Measurements from ENCODE around the gene PAWR.

PAWR gene

DNA sequence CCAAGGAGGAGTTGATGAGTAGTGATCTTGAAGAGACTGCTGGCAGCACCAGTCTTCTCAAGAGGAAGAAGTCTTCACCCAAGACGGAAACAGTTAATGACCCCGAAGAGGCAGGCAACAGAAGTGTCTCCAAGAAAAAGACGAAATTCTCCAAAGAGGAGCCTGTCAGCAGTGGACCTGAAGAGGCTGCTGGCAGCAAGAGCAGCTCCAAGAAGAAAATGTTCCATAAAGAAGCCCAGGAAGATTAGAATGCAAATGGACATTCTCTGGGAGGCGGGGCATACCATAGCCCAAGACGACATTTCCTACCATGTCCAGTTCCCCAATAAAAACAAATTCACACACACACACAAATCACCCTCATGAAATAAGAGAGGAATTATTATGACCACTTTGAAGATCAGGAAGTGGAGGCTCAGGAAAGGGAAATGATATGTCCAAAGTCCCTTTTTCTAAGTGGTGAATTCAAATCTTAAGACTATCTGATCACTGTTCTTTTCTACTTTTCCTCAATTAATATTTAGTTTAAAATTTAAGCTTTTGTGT is 131.8 kb downstream of the PAWR start:
- Histone ChIP-seq H3K4me1 (no peaks in the 10 kb centered on the region), H3K27me3 (no peaks in the 10 kb centered on the region), H3K9ac (no peak overlapping the region), H3K27ac (no peak overlapping the region), H3K36me3 (peaks cover 30% of the 10 kb centered on the region), H3K4me3 (no peak overlapping the region), H4K20me1 (no peaks in the 10 kb centered on the region), H3K4me2 (no peak overlapping the region), H3K9me3 (peaks cover 21% of the 10 kb centered on the region)
- no peak for TF ChIP-seq Cebpa-rat (IDR thresholded peaks at IDR 0.05)

DNA sequence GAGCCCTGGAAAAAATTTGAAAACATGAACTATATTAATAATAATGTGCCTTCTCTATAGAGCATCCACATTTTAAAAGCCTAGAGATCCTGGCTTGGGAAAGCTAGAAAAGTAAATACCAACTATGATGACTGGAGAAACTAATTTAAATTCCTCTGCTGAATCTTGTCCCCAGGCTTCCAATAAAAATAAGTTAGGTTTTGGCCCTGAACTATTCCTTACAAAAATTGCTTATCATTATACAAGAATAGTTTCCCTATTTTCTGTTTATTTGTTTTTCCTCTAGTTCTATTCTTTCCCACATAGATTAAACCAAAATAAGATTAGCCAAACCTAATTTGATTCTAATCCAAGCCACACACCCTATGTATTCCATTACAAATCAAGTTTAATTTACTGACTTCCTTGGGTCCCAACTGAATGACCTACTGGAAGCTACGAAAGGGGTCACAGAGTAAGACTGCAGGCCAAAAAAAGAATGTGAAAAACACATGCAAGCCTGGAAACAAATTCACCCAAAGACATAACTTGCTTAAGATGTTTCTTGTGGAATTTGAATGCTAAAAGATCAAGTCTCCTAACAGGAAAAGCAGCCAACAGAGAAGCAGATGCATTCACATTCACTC is 133.0 kb downstream of the PAWR start:
- TF ChIP-seq Cebpa-rat (IDR thresholded peaks at IDR 0.05): no peak
- Histone ChIP-seq H3K27me3 (no peaks in the 10 kb centered on the region), H3K9ac (no peak overlapping the region), H4K20me1 (no peaks in the 10 kb centered on the region), H3K4me1 (no peaks in the 10 kb centered on the region), H3K27ac (no peak overlapping the region), H3K9me3 (peaks cover 32% of the 10 kb centered on the region), H3K36me3 (peaks cover 39% of the 10 kb centered on the region), H3K4me3 (no peak overlapping the region), H3K4me2 (no peak overlapping the region)

DNA sequence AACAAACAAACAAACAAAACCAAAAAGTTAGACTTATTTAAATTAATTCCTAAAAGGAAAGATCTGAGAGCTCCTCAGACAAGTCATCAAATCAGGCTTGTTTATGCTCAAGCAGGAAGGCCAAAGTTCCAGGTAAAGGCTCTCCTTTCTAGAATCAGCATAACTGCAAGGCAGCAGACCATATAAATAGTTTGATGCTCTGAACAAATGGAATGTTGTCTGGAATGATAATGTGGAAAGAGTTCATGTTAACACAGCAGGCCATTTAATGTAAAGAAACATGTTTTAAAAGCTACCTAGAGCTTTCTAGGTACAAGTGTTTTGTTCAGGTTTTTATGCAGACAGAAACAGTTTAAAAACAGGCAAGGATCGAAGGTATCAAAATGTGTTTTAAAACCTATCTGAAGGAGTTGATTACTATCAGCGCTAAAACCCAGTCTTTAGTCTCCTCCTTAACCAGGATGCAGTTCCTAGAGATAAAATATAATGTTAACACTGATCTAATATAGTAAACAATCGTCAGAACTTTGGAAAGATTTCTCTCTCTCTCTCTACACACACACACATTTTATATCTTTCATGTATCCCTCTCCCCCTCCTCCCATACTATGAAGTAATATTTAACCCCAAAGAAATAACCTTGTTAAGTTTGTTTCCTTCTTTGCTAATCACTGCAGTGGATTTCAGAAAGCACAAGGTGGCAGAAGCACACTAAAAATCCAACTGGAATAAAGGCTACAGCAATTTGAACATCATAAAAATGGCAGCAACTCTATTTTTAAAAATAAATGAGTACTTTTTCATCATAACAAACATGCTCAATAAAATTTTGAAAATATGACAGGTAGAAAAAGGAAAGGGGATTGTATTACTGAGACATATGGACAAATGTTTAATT is 135.5 kb downstream of the PAWR start:
- H3K27me3 ChIP-seq: no peaks in the 10 kb centered on the region
- peaks cover 25% of the 10 kb centered on the region for H3K36me3 ChIP-seq
- H3K9ac ChIP-seq: no peak overlapping the region
- H3K9me3 ChIP-seq: peaks cover 18% of the 10 kb centered on the region
- no peaks in the 10 kb centered on the region for H4K20me1 ChIP-seq
- no peak overlapping the region for H3K4me3 ChIP-seq
- no peak for TF ChIP-seq Cebpa-rat (IDR thresholded peaks at IDR 0.05)
- no peaks in the 10 kb centered on the region for H3K4me1 ChIP-seq
- H3K4me2 ChIP-seq: no peak overlapping the region
- H3K27ac ChIP-seq: no peak overlapping the region

DNA sequence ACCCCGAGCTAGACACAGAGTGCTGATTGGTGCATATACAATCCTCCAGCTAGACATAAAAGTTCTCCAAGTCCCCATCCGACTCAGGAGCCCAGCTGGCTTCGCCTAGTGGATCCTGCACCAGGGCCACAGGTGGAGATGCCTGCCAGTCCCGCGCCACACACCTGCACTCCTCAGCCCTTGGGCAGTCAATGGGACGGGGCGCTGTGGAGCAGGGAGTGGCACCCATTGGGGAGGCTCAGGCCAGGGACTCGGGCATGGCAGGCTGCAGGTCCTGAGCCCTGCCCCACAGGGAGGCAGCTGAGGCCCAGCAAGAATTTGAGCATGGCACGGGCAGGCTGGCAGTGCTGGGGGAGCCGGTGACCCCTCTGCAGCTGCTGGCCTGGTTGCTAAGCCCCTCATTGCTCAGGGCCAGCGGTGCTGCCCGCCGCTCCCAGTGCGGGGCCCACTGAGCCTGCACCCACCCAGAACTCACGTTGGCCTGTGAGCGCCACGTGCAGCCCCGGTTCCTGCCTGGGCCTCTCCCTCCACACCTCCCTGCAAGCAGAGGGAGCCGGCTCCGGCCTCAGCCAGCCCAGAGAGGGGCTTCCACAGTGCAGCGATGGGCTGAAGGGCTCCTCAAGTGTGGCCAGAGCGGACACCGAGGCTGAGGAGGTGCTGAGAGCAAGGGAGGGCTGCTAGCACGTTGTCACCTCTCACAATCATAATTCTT is 136.7 kb downstream of the PAWR start:
- Histone ChIP-seq H3K4me1 (no peaks in the 10 kb centered on the region), H3K27ac (no peak overlapping the region), H4K20me1 (no peaks in the 10 kb centered on the region), H3K36me3 (peaks cover 25% of the 10 kb centered on the region), H3K9me3 (peaks cover 18% of the 10 kb centered on the region), H3K4me2 (no peak overlapping the region), H3K4me3 (no peak overlapping the region), H3K9ac (no peak overlapping the region), H3K27me3 (no peaks in the 10 kb centered on the region)
- no peak for TF ChIP-seq Cebpa-rat (IDR thresholded peaks at IDR 0.05)

DNA sequence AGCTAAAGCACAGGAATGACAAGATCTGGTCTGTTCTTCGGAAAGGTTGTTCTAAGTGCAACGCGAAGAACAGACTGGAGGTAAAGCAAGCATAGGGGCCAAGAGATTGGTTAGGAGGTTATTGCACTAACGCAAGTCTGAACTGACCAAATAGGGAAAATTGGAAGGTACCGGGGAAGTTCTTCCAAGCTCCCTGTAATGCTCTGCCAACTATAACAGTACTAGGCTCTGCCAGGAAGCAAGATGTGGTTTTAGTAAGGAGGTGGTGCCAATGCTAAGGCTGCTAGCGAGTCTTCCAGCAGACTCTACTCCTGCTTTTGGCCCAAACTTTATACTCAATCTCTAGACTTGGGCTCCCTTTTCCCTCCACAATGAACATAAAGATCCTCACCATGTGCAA is 138.6 kb downstream of the PAWR start:
- Histone ChIP-seq H3K4me2 (no peak overlapping the region), H3K9ac (no peak overlapping the region), H3K9me3 (peaks cover 18% of the 10 kb centered on the region), H4K20me1 (no peaks in the 10 kb centered on the region), H3K36me3 (peaks cover 25% of the 10 kb centered on the region), H3K4me3 (no peak overlapping the region), H3K27ac (no peak overlapping the region), H3K4me1 (no peaks in the 10 kb centered on the region), H3K27me3 (no peaks in the 10 kb centered on the region)
- TF ChIP-seq Cebpa-rat (IDR thresholded peaks at IDR 0.05): no peak

DNA sequence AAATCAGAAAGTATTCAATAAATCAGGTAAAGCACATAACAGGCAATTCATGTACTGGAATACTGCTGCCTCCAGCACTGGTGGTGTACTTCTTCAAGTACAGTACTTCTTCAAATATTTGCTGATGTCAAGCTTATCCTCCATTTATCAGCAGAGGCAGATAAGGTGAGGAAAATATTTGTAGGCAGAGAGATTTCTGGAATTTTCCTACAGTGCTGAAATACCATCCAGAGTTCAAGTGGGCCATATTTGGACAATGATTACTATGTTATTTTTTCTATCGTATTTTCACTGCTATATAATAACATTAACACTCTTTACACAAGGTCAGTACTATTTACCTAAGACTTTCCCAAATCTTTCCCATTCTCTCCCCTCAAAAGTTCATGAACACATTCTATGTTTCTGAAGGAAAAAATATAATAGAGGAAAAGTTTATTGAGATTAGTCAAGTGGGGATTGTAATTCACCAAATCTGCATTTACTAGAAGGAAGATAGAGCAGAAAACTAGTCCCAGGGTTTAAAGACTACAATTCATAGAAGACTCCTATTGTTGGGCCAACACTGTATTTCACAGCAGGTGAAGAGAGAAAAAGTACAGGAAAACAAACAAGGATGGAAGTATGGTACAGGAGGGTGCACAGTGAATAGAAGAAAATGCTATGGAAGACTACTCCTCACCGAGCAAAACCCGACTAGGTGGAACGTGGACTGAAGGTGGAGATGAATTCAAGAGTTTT is 141.1 kb downstream of the PAWR start:
- H3K36me3 ChIP-seq: peaks cover 22% of the 10 kb centered on the region
- H3K4me3 ChIP-seq: no peak overlapping the region
- H3K27ac ChIP-seq: no peak overlapping the region
- no peaks in the 10 kb centered on the region for H3K27me3 ChIP-seq
- no peak overlapping the region for H3K9ac ChIP-seq
- no peak overlapping the region for H3K4me2 ChIP-seq
- H3K9me3 ChIP-seq: peaks cover 18% of the 10 kb centered on the region
- no peaks in the 10 kb centered on the region for H4K20me1 ChIP-seq
- no peak for TF ChIP-seq Cebpa-rat (IDR thresholded peaks at IDR 0.05)
- H3K4me1 ChIP-seq: no peaks in the 10 kb centered on the region

DNA sequence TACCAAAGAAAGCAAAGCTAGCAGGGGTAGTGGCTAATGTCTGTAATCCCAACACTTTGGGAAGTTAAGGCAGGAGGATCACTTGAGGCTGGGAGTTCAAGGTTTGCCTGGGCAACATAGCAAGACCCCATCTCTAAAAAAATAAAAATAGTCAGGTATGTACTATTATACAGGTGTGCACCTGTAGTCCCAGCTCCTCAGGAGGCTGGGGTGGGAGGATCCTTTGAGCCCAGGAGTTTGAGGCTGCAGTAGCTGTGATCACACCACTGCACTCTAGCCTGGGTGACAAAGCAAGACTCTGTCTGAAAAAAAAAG is 142.2 kb downstream of the PAWR start:
- Histone ChIP-seq H3K27me3 (no peaks in the 10 kb centered on the region), H3K9ac (no peak overlapping the region), H3K4me2 (no peak overlapping the region), H3K36me3 (peaks cover 10% of the 10 kb centered on the region), H3K27ac (no peak overlapping the region), H3K4me1 (no peaks in the 10 kb centered on the region), H4K20me1 (no peaks in the 10 kb centered on the region), H3K4me3 (no peak overlapping the region), H3K9me3 (peaks cover 9% of the 10 kb centered on the region)
- no peak for TF ChIP-seq Cebpa-rat (IDR thresholded peaks at IDR 0.05)

DNA sequence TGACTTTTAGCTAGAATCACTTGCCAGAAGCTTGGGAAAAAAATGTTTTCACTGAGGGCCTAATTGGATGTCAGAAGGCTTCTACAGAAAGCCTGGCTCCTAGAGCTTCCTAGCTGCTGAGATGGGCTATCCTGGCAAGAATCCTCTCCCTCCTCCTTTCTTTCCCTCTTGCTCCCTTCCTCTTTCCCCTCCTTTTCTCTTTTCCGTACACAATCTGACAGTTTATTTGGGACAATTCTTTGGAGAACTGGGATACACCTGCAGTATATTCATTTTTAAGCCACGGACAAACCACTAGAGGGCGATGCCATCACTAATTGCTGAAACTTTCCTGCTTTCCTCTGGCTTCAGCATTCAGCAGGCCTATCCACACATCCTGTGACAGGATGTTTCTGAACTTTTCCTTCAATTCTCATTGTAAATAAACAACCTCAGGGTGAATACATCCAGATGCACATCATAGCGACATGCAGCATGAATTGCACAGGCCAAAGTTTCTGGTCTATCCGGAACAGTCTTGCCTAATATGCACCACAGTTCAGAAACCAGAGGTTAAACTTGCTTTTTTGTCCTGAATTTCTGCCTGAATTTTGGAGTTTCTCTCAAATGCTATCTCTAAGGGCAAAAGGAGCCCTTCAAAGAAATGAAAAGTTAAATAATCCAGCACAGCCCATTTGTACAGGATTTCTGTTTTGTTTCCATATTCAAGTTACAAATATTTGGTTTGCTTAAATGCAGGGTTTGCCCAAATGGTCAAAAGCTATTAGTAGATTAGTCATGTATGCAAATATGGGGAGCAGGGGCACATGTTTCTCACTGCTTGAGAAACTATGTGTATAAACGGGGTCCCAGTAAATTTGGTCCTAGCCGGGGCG is 142.8 kb downstream of the PAWR start:
- Histone ChIP-seq H3K27me3 (no peaks in the 10 kb centered on the region), H3K9me3 (peaks cover 3% of the 10 kb centered on the region), H3K4me1 (no peaks in the 10 kb centered on the region), H3K9ac (no peak overlapping the region), H4K20me1 (no peaks in the 10 kb centered on the region), H3K36me3 (peaks cover 4% of the 10 kb centered on the region), H3K4me3 (no peak overlapping the region), H3K27ac (no peak overlapping the region), H3K4me2 (no peak overlapping the region)
- TF ChIP-seq Cebpa-rat (IDR thresholded peaks at IDR 0.05): no peak

All from BLaER1 (cell line).